Brain pericyte (primary cell): ENCODE data around the gene TRPV3.

Experiments
- DNase-seq: peaks from one replicate; pipeline ENCODE4 v3.0.0-alpha.2; 2012; ENCODE audit warnings: low read depth, low spot score

The TRPV3 gene

GRCh38 chr17:3546997-3547396 lies 10.6 kb downstream of the TRPV3 start:
- DNase-seq: no peak

GRCh38 chr17:3546521-3546920 lies 11.1 kb downstream of the TRPV3 start:
- DNase-seq: no peak

- no peak for DNase-seq
These were observed 12.5 kb downstream of the TRPV3 start for GRCh38 chr17:3545151-3545550.

GRCh38 chr17:3544365-3544764 lies 13.2 kb downstream of the TRPV3 start:
- DNase-seq: no peak

- no peak for DNase-seq
These were observed 14.2 kb downstream of the TRPV3 start for GRCh38 chr17:3543453-3543852.

- no peak for DNase-seq
These were observed 15.1 kb downstream of the TRPV3 start for GRCh38 chr17:3542410-3543088.

- no peak for DNase-seq
These were observed 17.6 kb downstream of the TRPV3 start for GRCh38 chr17:3539881-3540540.

- DNase-seq: no peak
These were observed 20.9 kb downstream of the TRPV3 start for GRCh38 chr17:3536716-3537115.

- no peak for DNase-seq
These were observed 22.2 kb downstream of the TRPV3 start for GRCh38 chr17:3535253-3535995.

GRCh38 chr17:3534881-3535252 lies 22.7 kb downstream of the TRPV3 start:
- no peak for DNase-seq

GRCh38 chr17:3533752-3534151 lies 23.9 kb downstream of the TRPV3 start:
- no peak for DNase-seq

- DNase-seq: no peak
These were observed 24.8 kb downstream of the TRPV3 start for GRCh38 chr17:3532859-3533142.

- no peak for DNase-seq
These were observed 25.3 kb downstream of the TRPV3 start for GRCh38 chr17:3532106-3532858.

- no peak for DNase-seq
These were observed 26.1 kb downstream of the TRPV3 start for GRCh38 chr17:3531266-3532101.

GRCh38 chr17:3529817-3530741 lies 27.5 kb downstream of the TRPV3 start:
- no peak for DNase-seq

GRCh38 chr17:3528880-3529511 lies 28.6 kb downstream of the TRPV3 start:
- DNase-seq: peak; percentile 37

GRCh38 chr17:3528403-3528851 lies 29.2 kb downstream of the TRPV3 start:
- no peak for DNase-seq

GRCh38 chr17:3527896-3528295 lies 29.7 kb downstream of the TRPV3 start:
- DNase-seq: no peak

GRCh38 chr17:3527468-3527867 lies 30.1 kb downstream of the TRPV3 start:
- DNase-seq: no peak

- DNase-seq: no peak
These were observed 30.6 kb downstream of the TRPV3 start for GRCh38 chr17:3526971-3527370.
